GM18508 (cell line): ENCODE results near the gene AARSD1.
A peak's percentile ranks its signal among the peaks of the same experiment; 100 is the strongest.
"Not testable (repeated sequence)": the region's sequence is repeated elsewhere in the genome, so short reads cannot be mapped to it uniquely, and the experiment has no call there.

Source experiments
- ATAC-seq: cut with Tn5 transposase; IDR thresholded peaks from one replicate; pipeline ENCODE4 v1.9.1; 2021; ENCODE audit warnings: moderate number of reproducible peaks; ENCODE audit not compliant: insufficient read depth, unreplicated experiment

Gene AARSD1, protein sequence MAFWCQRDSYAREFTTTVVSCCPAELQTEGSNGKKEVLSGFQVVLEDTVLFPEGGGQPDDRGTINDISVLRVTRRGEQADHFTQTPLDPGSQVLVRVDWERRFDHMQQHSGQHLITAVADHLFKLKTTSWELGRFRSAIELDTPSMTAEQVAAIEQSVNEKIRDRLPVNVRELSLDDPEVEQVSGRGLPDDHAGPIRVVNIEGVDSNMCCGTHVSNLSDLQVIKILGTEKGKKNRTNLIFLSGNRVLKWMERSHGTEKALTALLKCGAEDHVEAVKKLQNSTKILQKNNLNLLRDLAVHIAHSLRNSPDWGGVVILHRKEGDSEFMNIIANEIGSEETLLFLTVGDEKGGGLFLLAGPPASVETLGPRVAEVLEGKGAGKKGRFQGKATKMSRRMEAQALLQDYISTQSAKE

DNA sequence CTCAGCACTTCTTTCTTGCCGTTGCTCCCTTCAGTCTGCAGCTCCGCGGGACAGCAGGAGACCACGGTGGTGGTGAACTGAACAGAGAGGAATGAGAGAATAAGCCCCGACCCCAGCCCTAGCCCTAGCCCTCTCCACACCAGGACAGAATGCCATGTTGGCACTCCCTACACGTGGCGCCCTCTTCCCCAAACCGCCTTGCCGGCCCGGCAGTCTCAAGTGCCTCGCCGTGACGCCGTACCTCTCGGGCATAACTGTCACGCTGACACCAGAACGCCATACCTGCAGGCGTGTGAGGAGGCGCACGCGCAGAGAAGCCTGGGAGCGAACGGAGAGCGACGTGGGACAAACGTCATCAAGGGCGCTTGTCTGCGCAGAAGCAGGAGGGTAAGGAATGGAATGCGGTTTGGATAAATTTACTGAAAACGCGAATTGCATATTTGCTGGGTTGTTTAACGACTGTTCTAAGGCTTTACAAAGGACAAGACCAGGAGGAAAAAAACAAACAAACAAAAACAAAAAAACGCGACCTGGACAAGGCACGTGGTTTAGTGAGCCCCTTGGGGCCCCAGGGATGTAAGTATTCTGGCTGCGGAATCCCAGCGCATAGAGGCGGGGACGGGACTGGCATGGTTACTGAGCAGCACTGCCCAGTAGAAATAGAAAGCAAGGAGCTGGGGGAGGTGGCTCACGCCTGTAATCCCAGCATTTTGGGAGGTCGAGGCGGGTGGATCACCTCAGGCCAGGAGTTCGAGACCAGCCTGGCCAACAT, at the start of gene AARSD1:
TSS of gene AARSD1 (minus strand) at position 294 of the 772 bp plus-strand sequence. CDS start at position 280, 14 bp downstream.
- no peak for ATAC-seq

DNA sequence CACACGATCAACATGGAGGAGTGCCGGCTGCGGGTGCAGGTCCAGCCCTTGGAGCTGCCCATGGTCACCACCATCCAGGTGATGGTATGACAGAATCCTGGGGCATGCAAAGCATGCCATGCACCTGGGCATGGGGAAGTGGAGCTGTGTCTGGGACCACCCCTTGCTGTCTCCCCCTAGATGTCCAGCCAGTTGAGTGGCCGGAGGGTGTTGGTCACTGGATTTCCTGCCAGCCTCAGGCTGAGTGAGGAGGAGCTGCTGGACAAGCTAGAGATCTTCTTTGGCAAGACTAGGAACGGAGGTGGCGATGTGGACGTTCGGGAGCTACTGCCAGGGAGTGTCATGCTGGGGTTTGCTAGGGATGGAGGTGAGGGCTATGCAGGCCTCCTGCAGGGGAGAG, 49.0 kb upstream of the AARSD1 start:
- no peak for ATAC-seq

DNA sequence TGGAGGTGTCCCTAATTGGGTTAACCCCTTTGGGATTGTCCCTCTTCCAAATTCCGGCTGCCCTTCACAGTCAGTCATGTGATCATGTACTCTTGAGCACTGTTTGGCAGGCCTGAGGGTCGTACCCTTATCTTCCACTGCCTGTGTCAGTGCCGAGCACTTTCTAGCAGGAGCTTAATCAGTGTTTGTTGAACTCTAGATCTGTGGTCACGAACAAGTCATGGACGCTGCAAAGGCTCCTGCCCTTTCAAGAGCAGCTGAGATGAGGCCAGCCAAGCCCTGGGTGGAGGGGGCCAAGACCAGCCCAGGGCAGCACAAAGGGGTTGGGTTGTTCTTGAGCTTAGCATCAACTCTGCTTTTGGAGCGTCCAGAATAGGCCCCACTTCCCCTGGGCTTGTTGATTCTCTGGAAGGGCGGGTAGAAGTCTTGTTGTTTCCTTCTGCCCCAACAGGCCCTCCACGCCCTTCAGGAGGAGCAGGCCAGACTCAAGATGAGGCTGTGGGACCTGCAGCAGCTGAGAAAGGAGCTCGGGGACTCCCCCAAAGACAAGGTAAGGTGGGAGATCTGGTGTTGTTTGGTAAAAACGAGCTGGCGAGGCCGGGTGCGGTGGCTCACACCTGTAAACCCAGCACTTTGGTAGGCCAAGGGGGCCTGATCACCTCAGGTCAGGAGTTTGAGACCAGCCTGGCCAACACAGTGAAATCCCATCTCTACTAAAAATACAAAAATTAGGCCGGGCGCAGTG, 47.6 kb upstream of the AARSD1 start:
- no peak for ATAC-seq

DNA sequence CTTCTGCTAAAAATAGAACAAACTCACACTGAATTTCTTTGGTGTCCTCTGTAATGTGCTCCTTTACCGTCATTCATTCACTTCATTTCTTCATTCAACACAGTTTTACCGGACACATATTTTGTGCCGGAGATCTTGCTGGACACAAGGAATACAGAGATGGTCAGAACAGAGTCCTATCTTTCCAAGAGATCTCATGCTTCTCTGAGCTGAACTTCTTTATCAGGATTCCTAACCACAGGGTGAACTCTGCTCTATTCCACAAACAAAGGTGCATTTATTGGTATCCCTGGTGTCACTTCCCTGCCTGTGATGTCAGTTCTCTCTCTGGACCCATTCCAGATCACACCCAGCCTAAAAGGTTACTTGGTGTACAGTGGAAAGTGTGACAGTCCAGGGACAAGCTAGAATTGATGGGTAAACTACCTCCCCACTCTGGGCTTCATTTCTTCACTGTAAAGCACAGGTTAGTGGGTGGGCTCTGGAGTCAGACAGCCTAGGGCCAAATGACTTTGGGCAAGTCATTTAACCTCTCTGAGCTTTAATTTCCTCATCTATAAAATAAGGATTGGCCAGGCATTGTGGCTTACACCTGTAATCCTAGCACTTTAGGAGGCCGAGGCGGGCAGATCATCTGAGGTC, 46.5 kb upstream of the AARSD1 start:
- no peak for ATAC-seq

DNA sequence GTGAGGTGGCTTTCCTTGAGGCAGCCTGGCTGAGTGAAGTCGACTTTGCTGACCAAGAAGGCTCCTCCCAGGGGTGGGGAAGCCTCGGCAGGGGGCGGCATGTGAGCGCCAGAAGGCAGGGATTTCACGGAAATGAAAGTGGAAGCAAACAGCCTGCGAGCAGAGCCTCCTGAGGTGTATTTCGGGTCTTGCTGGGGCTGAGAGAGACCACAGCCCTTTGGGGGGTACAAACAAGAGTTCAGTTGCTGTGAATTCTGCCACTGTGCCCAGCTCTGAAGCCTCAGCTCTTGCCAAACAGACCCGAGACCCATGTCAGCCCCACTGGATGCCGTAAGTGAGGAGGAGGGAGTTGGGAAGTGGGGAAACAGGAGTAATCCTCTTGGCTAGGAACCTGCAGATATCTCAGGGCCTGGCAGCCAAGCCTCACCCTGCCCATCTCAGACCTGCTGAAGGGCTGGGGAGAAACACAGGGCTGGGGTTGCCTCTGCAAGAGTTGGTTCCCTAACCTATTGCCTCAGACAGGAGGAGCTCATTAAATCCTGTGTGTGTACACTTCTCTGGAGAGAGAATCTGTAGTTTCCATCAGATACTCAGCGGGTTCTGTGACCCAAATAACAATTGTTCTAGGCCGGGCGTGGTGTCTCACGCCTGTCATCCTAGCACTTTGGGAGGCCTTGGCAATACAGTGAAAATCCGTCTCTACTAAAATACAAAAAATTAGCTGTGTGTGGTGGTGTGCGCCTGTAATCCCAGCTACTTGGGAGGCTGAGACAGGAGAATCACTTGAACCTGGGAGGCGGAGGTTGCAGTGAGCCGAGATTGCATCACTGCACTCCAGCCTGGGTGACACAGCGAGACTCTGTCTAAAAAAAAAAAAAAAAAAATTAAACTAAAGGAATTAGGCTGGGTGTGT, 42.6 kb upstream of the AARSD1 start, which contains the start of gene IFI35:
TSS of gene IFI35 (plus strand) at position 146 of the 913 bp plus-strand sequence. CDS start at position 310, 164 bp downstream.
- no peak for ATAC-seq

DNA sequence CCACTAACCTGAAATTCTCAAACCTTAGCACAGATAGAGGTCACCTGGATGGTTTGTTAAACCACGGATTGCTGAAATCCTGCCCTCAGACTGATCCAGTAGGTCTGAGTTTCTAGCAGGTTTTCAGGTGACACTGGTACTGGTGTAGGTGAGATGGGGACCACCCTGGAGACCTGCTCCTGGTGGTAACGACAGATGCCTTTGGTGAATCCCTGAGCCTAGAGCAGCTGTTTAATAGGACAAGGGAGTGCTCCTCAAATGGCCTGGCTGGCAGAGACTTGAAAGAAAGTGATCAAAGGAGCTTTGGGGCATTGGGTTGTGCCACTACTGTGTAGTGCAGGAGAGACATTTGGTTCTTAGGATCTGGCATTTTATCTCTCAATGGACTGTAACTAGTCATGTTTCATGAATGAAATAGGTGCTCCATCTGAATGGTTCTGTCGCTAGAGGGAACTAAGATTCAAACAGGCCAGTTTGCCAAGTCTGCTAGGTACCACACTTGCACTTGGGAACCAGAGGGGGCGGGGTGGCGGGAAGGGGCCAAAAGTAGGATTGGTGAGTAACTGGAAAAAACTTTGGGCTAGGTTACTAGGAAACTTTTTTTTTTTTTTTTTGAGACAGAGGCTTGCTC, 39.4 kb upstream of the AARSD1 start:
- ATAC-seq, result no peak

DNA sequence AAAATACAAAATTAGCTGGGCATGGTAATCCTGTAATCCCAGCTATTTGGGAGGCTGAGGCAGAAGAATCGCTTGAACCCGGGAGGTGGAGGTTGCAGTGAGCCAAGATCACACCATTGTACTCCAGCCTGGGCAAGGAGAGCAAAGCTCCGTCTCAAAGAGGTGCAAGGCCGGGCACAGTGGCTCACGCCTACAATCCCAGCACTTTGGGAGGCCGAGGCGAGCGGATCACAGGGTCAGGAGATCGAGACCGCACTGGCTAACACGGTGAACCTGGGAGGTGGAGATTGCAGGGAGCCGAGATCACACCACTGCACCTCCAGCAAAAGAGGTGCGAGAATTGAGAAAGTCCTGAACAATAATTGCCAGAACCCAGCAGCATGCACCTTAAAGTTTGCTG, 36.6 kb upstream of the AARSD1 start:
- not testable (repeated sequence) for ATAC-seq

DNA sequence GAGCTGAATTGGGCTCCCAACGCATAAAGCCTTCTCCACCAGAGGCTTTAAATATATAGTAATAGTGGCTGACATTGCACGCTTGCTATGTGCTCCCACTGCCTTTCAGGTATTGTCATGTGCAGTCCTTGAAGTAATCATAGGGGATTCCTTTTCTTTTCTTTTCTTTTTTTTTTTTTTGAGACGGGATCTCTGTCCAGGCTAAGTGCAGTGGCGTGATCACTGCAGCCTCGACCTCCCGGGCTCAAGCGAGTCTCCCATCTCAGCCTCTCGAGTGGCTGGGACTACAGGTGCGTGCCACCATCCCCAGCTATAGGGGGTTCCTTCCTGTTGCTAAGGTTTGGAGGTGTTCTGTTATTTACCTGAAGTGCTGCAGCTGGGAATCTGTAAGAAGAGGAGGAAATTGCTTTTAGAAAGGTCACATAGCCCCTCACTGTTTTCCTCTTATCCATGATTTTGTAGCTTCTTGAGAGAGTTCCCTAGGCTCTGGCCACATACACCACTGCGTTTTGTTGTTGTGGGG, 34.8 kb upstream of the AARSD1 start:
- ATAC-seq, result no peak

DNA sequence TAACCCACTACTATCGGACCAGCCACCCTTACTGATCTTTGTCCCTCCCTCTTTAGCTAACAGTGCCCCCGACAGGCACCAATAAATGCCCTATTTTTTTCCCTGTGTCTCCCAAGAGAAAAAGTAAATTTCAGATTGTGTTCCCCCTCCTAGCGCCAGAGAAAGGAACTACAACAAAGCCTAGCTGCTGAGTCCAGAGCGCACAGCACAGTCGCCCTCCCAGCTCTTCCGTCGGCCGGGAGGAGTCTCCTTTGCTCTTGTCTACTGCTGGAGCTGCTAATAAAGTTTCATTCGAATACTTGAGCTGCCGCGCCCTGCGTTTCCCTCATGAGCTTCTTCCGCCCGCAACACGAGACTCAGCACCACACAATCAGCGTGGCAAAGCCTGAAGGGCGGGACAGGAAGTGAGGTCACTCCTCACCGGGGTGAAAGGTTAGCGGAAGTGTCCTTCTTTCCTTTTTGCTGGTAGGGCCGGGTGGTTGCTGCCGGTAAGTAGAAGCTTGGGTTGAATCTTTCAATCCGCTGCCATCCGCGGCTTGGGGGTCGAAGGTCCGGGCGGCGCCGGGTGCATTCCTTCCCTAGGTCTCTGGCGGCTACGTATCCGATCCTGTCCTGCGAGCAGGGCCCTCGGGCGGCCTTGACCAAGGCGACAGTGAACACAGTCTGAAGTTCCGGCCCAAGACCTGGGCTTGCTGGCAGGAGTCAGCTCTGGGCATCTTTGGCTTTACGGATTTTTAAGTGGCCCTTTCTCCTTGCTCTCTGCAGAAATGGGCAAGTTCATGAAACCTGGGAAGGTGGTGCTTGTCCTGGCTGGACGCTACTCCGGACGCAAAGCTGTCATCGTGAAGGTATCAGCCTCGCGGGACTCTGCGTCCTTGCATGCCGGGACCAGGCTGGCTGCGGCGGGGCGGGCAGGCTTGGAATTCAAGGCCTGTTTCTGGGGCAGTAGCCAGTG, 34.0 kb upstream of the AARSD1 start, which contains the start of gene RPL27:
TSS of gene RPL27 (plus strand) at position 436 of the 955 bp plus-strand sequence. CDS start at position 768, 332 bp downstream.
- ATAC-seq, result peak; percentile 81

DNA sequence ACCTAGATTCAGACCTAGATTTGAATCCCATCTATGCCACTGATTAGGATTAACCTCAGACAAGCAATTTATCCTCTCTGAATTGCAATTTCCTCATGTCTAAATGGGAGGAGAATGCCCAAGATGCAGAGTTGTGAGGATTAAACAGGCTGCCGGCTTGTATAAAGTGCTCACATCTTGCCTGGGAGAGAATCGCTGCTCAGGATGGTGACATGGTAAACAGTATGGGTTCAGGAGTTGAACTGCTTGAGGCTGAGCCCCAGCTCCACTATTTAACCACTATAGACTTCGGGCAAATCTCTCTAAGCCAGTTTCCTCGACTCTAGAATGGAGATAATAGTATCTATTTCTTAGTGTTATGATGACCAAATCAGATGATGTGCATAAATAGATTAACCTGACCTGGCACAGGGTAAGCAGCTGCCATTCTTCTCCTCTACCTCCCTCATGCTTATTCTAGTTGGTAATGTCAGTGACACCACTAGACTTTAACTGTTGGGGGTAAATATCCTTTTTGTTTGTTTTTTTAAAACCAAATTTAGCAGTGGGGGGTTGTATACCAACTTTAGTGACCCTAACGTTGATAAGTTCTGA, 33.2 kb upstream of the AARSD1 start:
- no peak for ATAC-seq

DNA sequence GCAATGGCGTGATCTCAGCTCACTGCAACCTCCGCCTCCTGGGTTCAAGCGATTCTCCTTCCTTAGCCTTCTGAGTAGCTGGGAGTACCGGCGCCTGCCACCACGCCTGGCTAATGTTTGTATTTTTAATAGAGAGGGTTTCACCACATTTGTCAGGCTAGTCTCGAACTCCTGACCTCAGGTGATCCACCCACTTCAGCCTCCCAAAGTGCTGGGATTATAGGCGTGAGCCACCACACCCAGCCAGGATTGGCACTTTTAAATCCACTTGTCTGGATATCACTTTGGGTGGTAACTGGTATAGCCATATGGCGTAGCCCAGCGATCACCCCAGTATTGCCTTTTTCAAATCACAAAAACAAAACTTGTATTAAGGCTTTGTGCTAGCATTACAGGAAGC, 29.7 kb upstream of the AARSD1 start:
- not testable (repeated sequence) for ATAC-seq

DNA sequence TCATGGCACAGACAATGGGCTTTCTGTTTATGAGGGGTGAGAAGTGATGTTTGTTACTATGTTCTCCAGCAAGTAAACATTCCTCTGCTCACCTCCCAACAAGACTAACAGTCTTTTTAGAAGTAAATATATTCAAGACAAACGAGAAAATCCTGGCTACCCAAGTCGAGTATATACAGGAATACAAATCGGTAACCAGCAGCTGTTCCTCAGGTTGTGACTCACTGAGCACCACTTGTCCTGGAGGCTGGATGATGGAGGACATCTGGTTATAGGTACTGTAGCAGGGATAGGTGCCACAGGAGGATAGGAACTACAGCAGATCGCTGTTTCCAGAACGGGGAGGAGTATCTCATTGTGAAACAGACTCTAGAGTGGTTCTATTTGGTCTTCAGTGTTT, 28.6 kb upstream of the AARSD1 start:
- no peak for ATAC-seq

DNA sequence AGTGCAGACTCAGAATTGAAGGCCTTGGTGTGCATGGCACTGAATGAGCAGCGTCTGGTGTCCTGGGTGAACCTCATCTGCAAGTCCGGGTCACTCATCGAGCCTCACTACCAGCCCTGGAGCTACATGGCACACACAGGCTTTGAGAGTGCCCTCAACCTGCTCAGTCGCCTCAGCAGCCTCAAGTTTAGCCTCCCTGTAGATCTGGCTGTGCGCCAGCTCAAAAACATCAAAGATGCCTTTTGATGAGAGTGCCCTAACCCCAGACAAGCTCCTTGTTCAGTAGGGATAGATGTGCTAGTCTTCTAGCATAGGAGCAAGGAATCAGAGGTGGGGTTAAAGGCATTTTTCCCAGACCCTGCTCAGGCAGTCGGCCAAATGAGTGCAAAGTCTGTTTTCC, 27.2 kb upstream of the AARSD1 start:
- no peak for ATAC-seq

DNA sequence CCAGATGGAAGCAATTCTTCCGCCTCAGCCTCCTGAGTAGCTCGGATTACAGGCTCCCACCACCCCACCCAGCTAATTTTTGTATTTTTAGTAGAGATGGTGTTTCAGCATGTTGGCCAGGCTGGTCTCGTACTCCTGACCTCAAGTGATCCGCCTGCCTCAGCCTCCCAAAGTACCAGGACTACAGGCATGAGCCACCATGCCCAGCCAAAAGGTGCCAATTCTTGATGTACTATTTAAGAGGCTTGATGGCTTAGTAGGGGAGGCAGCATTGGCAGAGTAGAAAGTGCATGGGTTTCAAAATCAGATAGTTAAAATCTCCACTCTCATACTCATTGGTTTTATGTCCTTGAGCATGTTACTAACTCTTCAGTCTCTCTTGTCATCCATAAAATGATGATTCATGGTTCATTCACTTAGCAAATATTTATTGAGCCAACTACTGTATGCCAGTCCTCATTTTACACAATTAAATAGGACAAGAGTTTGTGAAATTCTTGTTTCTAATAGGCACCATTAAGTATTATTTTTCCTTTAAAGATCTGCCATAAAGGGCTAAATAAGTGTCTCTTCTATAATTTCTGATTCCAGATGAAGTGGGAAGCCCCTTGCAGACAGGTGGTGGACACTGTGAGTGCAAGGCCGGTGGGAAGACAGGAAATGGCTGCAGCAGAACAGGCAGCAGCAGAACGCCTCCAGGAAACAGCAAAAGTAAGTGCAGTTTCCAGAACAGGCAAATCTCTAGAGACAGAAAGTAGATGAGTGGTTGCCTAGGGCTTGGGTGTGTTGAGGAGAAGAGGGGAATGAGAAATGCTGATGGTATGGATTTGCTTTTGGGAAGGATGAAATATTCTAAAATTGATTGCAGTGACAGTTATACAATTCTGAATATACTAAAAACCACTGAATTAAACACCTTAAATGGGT, 25.7 kb upstream of the AARSD1 start:
- no peak for ATAC-seq

DNA sequence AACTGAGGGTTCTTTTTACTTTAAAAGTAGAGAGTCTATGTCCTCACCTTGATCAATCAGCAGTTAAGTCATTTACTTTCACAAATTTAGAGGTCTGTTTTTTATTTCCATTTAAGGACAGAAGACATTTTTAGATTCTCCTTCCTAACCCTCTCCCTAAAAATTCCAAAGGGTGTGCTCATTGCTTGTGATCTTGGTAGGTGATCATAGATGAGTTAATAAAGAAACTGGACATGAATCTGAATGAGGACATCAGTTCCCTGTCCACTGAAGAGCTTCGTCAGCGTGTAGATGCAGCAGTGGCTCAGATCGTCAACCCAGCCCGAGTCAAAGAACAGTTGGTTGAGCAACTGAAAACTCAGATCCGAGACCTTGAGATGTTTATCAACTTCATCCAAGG, 24.9 kb upstream of the AARSD1 start:
- no peak for ATAC-seq

DNA sequence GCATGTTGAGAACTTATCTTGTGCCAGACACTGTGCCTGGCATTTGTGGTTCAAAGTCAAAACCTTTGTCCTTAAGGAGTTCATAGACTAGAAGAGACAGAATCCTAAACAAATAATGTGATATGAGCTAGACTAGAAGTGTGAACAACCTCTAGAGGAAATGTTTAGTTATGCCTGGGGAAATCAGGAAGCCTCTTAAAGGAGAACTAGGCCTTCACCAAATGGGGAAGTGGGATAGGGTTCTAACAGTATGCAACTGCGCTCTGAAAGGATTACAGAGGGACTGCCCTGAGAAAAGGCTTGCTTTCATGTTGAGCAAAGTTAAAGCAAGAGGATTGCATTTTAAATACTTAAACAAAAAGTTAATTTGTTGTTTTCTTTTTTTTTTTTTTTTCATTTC, 21.0 kb upstream of the AARSD1 start:
- ATAC-seq, result peak; percentile 41
